Activated CD4-positive, alpha-beta T cell treated with anti-CD3 and anti-CD28 coated beads, Interleukin-2, amount 10 ng/mL, durations not matched to agents 24 days and 14 days (primary cell): ENCODE results near the gene CENPH. TPM values are rescaled to one million over a fixed set of nuclear protein-coding genes. Genes with fewer than 3 reads are reported as not detected.
A peak's percentile ranks its signal among the peaks of the same experiment; 100 is the strongest.
"Not testable (repeated sequence)": the region's sequence is repeated elsewhere in the genome, so short reads cannot be mapped to it uniquely, and the experiment has no call there.

Experiments used
- DNase-seq: peaks from one replicate; pipeline ENCODE4 v3.0.0; 2022
- H3K27ac Mint-ChIP-seq: one replicate; pipeline ENCODE4 v1.8.0; 2022; ENCODE audit warnings: mild to moderate bottlenecking, mixed read lengths
- H3K27me3 Mint-ChIP-seq: one replicate; pipeline ENCODE4 v1.8.0; 2022; ENCODE audit warnings: mixed read lengths
- H3K36me3 Mint-ChIP-seq: one replicate; pipeline ENCODE4 v1.8.0; 2022; ENCODE audit warnings: low read depth, mild to moderate bottlenecking, mixed read lengths
- H3K4me1 Mint-ChIP-seq: one replicate; pipeline ENCODE4 v1.8.0; 2021; ENCODE audit warnings: mixed read lengths
- H3K4me3 Mint-ChIP-seq: one replicate; pipeline ENCODE4 v1.8.0; 2022; ENCODE audit warnings: mild to moderate bottlenecking, moderate library complexity, mixed read lengths
- H3K9me3 Mint-ChIP-seq: one replicate; pipeline ENCODE4 v1.8.0; 2021; ENCODE audit warnings: mixed read lengths
- intact Hi-C: fragments of 100-400 bp; cut with micrococcal nuclease; formaldehyde crosslinking; loops from one replicate; pipeline ENCODE4 v1.15.1; 2023
- total RNA-seq: library from RNA; stranded (reverse); gene quantifications from 2 replicates; pipeline ENCODE4 v1.2.3, GENCODE V29; 2022

The CENPH gene
- total RNA-seq, 1 donor from 2014 or later: 40.7 TPM

GRCh38 chr5:69242215-69242927 is 53.0 kb downstream of the CENPH start:
- Mint-ChIP-seq H3K4me3 (no peak overlapping the region), H3K27ac (no peak overlapping the region), H3K4me1 (peaks cover 33% of the 10 kb centered on the region), H3K27me3 (no peaks in the 10 kb centered on the region), H3K36me3 (peaks cover 56% of the 10 kb centered on the region), H3K9me3 (no peaks in the 10 kb centered on the region)
- DNase-seq: no peak
- intact Hi-C loops: no loop called here

- H3K36me3 Mint-ChIP-seq: peaks cover 48% of the 10 kb centered on the region
- H3K27me3 Mint-ChIP-seq: no peaks in the 10 kb centered on the region
- no peak overlapping the region for H3K27ac Mint-ChIP-seq
- H3K4me3 Mint-ChIP-seq: no peak overlapping the region
- H3K9me3 Mint-ChIP-seq: no peaks in the 10 kb centered on the region
- H3K4me1 Mint-ChIP-seq: peaks cover 23% of the 10 kb centered on the region
- intact Hi-C loops: no loop called here
- no peak for DNase-seq
Observed at GRCh38 chr5:69245031-69245430, 55.6 kb downstream of the CENPH start.

GRCh38 chr5:69248019-69248418 is 58.6 kb downstream of the CENPH start:
- peaks cover 15% of the 10 kb centered on the region for H3K4me1 Mint-ChIP-seq
- no peak overlapping the region for H3K4me3 Mint-ChIP-seq
- no peaks in the 10 kb centered on the region for H3K9me3 Mint-ChIP-seq
- DNase-seq: no peak
- H3K27me3 Mint-ChIP-seq: no peaks in the 10 kb centered on the region
- peaks cover 29% of the 10 kb centered on the region for H3K36me3 Mint-ChIP-seq
- H3K27ac Mint-ChIP-seq: no peak overlapping the region
- intact Hi-C loops: no loop called here

GRCh38 chr5:69250593-69250992 is 61.2 kb downstream of the CENPH start:
- intact Hi-C loops: no loop called here
- H3K36me3 Mint-ChIP-seq: peaks cover 19% of the 10 kb centered on the region
- H3K27ac Mint-ChIP-seq: no peak overlapping the region
- peaks cover 8% of the 10 kb centered on the region for H3K4me1 Mint-ChIP-seq
- H3K9me3 Mint-ChIP-seq: no peaks in the 10 kb centered on the region
- DNase-seq: no peak
- H3K4me3 Mint-ChIP-seq: no peak overlapping the region
- H3K27me3 Mint-ChIP-seq: no peaks in the 10 kb centered on the region

GRCh38 chr5:69252437-69252836 is 63.1 kb downstream of the CENPH start:
- intact Hi-C loops: no loop called here
- H3K27me3 Mint-ChIP-seq: no peaks in the 10 kb centered on the region
- no peak for DNase-seq
- H3K4me1 Mint-ChIP-seq: peaks cover 2% of the 10 kb centered on the region
- H3K4me3 Mint-ChIP-seq: no peak overlapping the region
- H3K36me3 Mint-ChIP-seq: peaks cover 15% of the 10 kb centered on the region
- H3K27ac Mint-ChIP-seq: peak overlapping the region; percentile 20
- no peaks in the 10 kb centered on the region for H3K9me3 Mint-ChIP-seq

GRCh38 chr5:69255940-69256339 is 66.6 kb downstream of the CENPH start:
- H3K27ac Mint-ChIP-seq, intact Hi-C loops, DNase-seq, H3K9me3 Mint-ChIP-seq, H3K4me1 Mint-ChIP-seq, H3K27me3 Mint-ChIP-seq, H3K4me3 Mint-ChIP-seq: not testable (repeated sequence)
- peaks cover 22% of the 10 kb centered on the region for H3K36me3 Mint-ChIP-seq

- Mint-ChIP-seq H3K27ac (no peak overlapping the region), H3K4me1 (no peaks in the 10 kb centered on the region), H3K9me3 (no peaks in the 10 kb centered on the region), H3K4me3 (no peak overlapping the region), H3K27me3 (no peaks in the 10 kb centered on the region), H3K36me3 (peaks cover 31% of the 10 kb centered on the region)
- intact Hi-C loops: no loop called here
- no peak for DNase-seq
Observed at GRCh38 chr5:69257577-69257976, 68.2 kb downstream of the CENPH start.

Other genes with a start within 250 kb of the CENPH start
- gene SLC30A5, start 95.6 kb upstream of the CENPH start, total RNA-seq: 60.2 and 65.4 TPM in 2 replicates
- gene CCNB1, start 22.4 kb upstream of the CENPH start, total RNA-seq: 117 and 122 TPM in 2 replicates
- gene CDK7, start 45.3 kb downstream of the CENPH start, total RNA-seq: 45.6 and 54.2 TPM in 2 replicates
- 11.1 and 11.7 TPM in 2 replicates for gene CCDC125, start 143.2 kb downstream of the CENPH start, total RNA-seq
- gene AK6, start 179.9 kb downstream of the CENPH start, total RNA-seq: 66.7 and 67.0 TPM in 2 replicates
- 63.0 and 65.0 TPM in 2 replicates for gene TAF9, start 179.9 kb downstream of the CENPH start, total RNA-seq
- 22.7 and 26.8 TPM in 2 replicates for gene RAD17, start 180.2 kb downstream of the CENPH start, total RNA-seq
- 0.26 and 0.36 TPM in 2 replicates for gene MARVELD2, start 225.5 kb downstream of the CENPH start, total RNA-seq